ENCODE results near the gene FBXL19.

- TF ChIP-seq CTCF (IDR thresholded peaks at IDR 0.05) (peak; percentile 55 to 89 (median 88)), POLR2A (IDR thresholded peaks at IDR 0.05) (no peak)
Observed at GRCh38 chr16:30921748-30922419, 1.5 kb upstream of the FBXL19 start.

Measured in vagina (tissue), 2 donors.